T-helper 1 cell treated with Interleukin-12 subunit alpha and Interleukin-12 subunit beta and Interleukin-4 antibody, amounts not matched to agents 30 μg/mL and 1 μg/mL, for 36 hours (primary cell): Measurements from ENCODE around the gene PIM2.
A peak's percentile ranks its signal among the peaks of the same experiment; 100 is the strongest.

ENCODE experiments used
- H3K27ac Mint-ChIP-seq: one replicate; pipeline ENCODE4 v1.8.0; 2021; ENCODE audit warnings: mild to moderate bottlenecking, mixed read lengths
- H3K27me3 Mint-ChIP-seq: one replicate; pipeline ENCODE4 v1.8.0; 2021; ENCODE audit warnings: low read depth, mixed read lengths
- H3K36me3 Mint-ChIP-seq: one replicate; pipeline ENCODE4 v1.8.0; 2021; ENCODE audit warnings: low read depth, mixed read lengths
- H3K4me1 Mint-ChIP-seq: one replicate; pipeline ENCODE4 v1.8.0; 2021; ENCODE audit warnings: low read depth, mixed read lengths
- H3K4me3 Mint-ChIP-seq: one replicate; pipeline ENCODE4 v1.8.0; 2021; ENCODE audit warnings: mild to moderate bottlenecking, moderate library complexity, mixed read lengths
- H3K9me3 Mint-ChIP-seq: one replicate; pipeline ENCODE4 v1.8.0; 2021; ENCODE audit warnings: mixed read lengths

The PIM2 gene

DNA sequence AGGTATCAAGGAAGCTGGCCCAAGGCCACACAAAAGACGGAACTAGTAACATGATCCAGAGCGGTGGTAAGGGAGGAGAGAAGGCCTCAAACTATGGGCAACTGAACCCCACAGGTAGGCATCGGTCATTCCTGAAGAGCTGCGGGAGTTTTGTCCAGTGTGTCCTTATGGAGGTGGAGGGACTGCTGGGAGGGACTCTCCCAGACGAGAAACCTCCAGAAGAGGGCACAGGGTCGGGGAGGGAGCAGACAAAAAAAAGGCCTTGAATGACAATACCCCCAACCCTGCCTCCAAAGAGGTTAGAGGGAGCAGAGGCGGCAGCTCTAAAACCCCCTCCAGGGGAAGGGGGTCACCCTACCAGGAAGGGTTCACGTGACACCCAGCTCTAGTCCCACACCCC lies 14.6 kb downstream of the PIM2 start:
- Mint-ChIP-seq H3K27me3 (no peaks in the 10 kb centered on the region), H3K4me1 (no peaks in the 10 kb centered on the region), H3K9me3 (no peaks in the 10 kb centered on the region), H3K4me3 (no peak overlapping the region), H3K27ac (no peak overlapping the region), H3K36me3 (peaks cover 19% of the 10 kb centered on the region)

DNA sequence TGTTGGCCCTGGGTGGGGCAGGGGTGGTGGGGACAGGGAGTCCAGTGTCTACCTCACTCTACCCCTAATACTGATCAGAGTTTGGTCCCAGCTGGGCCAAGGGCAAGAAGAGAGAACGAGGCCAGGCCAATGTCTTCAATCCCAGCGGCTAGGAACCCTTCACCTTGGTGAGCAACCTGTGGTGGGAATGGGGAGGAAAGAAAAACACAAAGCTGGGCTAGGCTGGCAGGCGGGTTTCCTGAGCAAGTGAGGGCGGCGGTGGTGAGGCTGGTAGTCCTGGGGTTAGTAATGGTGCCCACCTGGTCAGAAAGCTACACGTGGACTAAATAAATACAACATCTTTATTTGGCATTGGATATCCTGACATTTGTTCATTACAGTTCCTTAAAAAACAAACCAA lies 15.5 kb downstream of the PIM2 start:
- peaks cover 19% of the 10 kb centered on the region for H3K36me3 Mint-ChIP-seq
- no peak overlapping the region for H3K4me3 Mint-ChIP-seq
- H3K4me1 Mint-ChIP-seq: peaks cover 1% of the 10 kb centered on the region
- H3K27me3 Mint-ChIP-seq: no peaks in the 10 kb centered on the region
- H3K27ac Mint-ChIP-seq: no peak overlapping the region
- no peaks in the 10 kb centered on the region for H3K9me3 Mint-ChIP-seq

- H3K27ac Mint-ChIP-seq: no peak overlapping the region
- H3K9me3 Mint-ChIP-seq: no peaks in the 10 kb centered on the region
- no peaks in the 10 kb centered on the region for H3K27me3 Mint-ChIP-seq
- peaks cover 19% of the 10 kb centered on the region for H3K36me3 Mint-ChIP-seq
- peaks cover 2% of the 10 kb centered on the region for H3K4me1 Mint-ChIP-seq
- H3K4me3 Mint-ChIP-seq: no peak overlapping the region
Observed at GRCh38 chrX:48902776-48903175, 16.0 kb downstream of the PIM2 start.

DNA sequence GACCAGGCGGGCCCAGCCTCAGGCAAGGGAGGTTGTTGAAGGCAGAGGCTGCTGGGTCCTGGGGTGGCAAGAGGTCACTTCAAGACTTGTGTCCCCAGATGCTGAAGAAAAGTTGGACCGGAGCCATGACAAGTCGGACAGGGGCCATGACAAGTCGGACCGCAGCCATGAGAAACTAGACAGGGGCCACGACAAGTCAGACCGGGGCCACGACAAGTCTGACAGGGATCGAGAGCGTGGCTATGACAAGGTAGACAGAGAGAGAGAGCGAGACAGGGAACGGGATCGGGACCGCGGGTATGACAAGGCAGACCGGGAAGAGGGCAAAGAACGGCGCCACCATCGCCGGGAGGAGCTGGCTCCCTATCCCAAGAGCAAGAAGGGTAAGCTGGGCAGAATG lies 16.7 kb downstream of the PIM2 start:
- no peak overlapping the region for H3K27ac Mint-ChIP-seq
- H3K9me3 Mint-ChIP-seq: no peaks in the 10 kb centered on the region
- H3K36me3 Mint-ChIP-seq: peaks cover 19% of the 10 kb centered on the region
- H3K4me3 Mint-ChIP-seq: no peak overlapping the region
- peaks cover 3% of the 10 kb centered on the region for H3K4me1 Mint-ChIP-seq
- H3K27me3 Mint-ChIP-seq: no peaks in the 10 kb centered on the region

DNA sequence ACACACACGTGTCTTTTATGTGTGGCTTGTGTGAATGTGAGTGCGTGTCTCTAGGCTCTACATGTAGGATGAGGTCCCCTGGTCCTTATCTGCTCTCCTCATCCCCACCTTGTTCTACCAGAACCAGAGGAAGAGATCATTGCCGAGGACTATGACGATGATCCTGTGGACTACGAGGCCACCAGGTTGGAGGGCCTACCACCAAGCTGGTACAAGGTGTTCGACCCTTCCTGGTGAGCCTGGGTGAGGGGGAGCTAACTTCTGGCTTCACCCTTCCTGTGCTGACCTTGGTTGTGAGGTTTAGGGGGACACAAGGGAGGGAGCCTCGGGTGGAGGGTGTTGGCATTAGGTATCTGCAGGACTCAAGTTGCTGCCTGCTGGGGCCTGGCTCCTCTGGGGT lies 17.8 kb downstream of the PIM2 start:
- Mint-ChIP-seq H3K4me3 (no peak overlapping the region), H3K4me1 (peaks cover 11% of the 10 kb centered on the region), H3K9me3 (no peaks in the 10 kb centered on the region), H3K36me3 (peaks cover 19% of the 10 kb centered on the region), H3K27ac (no peak overlapping the region), H3K27me3 (no peaks in the 10 kb centered on the region)

DNA sequence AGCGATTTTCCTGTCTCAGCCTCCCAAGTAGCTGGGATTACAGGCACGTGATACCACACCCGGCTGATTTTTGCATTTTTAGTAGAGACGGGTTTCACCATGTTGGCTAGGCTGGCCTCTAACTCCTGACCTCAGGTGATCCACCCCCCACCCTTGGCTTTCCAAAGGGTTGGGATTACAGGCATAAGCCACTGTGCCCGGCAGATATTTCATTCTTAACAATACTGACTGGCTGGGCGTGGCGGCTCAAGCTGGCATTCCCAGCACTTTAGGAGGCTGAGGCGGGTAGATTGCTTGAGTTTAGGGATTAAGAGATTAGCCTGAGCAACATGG lies 19.8 kb downstream of the PIM2 start:
- H3K4me3 Mint-ChIP-seq: no peak overlapping the region
- H3K27me3 Mint-ChIP-seq: no peaks in the 10 kb centered on the region
- peaks cover 21% of the 10 kb centered on the region for H3K36me3 Mint-ChIP-seq
- H3K4me1 Mint-ChIP-seq: peaks cover 17% of the 10 kb centered on the region
- H3K9me3 Mint-ChIP-seq: no peaks in the 10 kb centered on the region
- H3K27ac Mint-ChIP-seq: no peak overlapping the region

DNA sequence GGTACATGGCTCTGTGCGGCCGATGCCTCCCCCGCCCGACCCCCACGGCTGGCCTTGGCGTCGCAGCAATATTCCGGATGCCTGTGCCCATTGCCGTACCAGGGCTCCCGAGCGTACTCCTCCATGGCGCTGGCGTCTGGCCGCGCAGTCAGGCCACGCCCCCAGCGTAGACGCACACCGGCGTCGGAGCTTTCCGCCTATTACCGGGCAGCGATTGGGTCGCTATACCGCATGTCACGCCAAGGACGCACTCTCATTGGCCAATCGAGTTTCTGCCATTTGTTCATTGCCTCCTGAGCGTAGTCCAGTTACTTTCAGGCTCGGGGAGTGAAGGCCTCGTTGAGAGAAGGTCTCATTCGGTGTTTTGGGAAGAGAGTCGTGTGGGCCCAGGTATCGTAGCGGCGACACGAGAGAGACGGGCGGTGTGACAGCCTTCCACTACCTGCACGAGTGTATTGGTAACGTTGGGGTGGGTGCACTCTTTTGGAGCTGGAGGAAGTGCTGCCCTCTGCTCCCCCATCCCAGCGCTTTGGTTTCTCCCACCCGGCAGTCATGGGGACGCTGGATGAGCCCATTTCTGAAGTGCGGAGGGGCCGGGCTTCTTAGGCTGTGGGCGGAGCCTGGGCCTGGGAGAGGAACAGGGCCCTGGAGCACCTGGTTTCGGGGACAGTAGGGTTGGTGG lies 21.1 kb downstream of the PIM2 start, which contains the start of the genes PQBP1 and TIMM17B:
Gene PQBP1, plus strand, starts transcription at position 306 of the 682 bp plus-strand sequence. CDS start 580 bp downstream, outside the sequence.
Gene TIMM17B, minus strand, starts transcription at position 144 of the 682 bp plus-strand sequence. Its CDS starts 19 bp downstream, at position 125.
- Mint-ChIP-seq H3K27ac (peak within 1 kb of the TSS; percentile 99), H3K4me3 (peak within 1 kb of the TSS; percentile 95), H3K9me3 (no peaks in the 10 kb centered on the region), H3K27me3 (no peaks in the 10 kb centered on the region), H3K36me3 (peaks cover 15% of the 10 kb centered on the region), H3K4me1 (peaks cover 17% of the 10 kb centered on the region)

DNA sequence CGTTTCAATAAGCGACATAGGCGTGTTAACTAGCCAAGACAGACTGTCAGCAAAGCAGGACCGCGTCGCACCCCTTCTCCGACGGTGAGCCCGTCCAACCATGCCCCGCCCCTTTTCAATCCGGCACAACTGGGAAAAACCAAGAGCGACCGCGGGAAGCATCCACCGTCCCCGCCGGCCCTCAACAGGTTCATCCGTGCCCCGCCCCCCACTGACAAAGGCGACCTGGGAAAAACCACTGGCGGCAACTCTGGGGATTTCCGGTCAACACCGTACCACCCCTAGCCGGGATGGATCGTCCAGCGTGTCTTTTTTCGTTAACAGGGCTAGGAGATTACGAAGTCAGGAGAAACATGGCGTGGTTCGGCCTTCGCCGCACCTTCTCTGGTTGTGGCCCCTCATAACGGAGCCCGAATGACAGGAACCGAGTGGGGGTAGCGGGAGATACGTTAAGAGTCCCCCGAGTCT lies 21.6 kb downstream of the PIM2 start:
- Mint-ChIP-seq H3K9me3 (no peaks in the 10 kb centered on the region), H3K27me3 (no peaks in the 10 kb centered on the region), H3K36me3 (peaks cover 13% of the 10 kb centered on the region), H3K4me3 (peak overlapping the region; percentile 95), H3K27ac (peak overlapping the region; percentile 99), H3K4me1 (peaks cover 17% of the 10 kb centered on the region)

- H3K27ac Mint-ChIP-seq: peak overlapping the region; percentile 99
- no peaks in the 10 kb centered on the region for H3K27me3 Mint-ChIP-seq
- peak overlapping the region; percentile 95 for H3K4me3 Mint-ChIP-seq
- no peaks in the 10 kb centered on the region for H3K9me3 Mint-ChIP-seq
- peaks cover 21% of the 10 kb centered on the region for H3K4me1 Mint-ChIP-seq
- H3K36me3 Mint-ChIP-seq: peaks cover 9% of the 10 kb centered on the region
Observed at GRCh38 chrX:48896611-48897011, 22.2 kb downstream of the PIM2 start.

GRCh38 chrX:48894891-48895290 lies 23.9 kb downstream of the PIM2 start:
- Mint-ChIP-seq H3K9me3 (no peaks in the 10 kb centered on the region), H3K36me3 (peaks cover 6% of the 10 kb centered on the region), H3K27ac (no peak overlapping the region), H3K27me3 (no peaks in the 10 kb centered on the region), H3K4me3 (no peak overlapping the region), H3K4me1 (peaks cover 29% of the 10 kb centered on the region)

DNA sequence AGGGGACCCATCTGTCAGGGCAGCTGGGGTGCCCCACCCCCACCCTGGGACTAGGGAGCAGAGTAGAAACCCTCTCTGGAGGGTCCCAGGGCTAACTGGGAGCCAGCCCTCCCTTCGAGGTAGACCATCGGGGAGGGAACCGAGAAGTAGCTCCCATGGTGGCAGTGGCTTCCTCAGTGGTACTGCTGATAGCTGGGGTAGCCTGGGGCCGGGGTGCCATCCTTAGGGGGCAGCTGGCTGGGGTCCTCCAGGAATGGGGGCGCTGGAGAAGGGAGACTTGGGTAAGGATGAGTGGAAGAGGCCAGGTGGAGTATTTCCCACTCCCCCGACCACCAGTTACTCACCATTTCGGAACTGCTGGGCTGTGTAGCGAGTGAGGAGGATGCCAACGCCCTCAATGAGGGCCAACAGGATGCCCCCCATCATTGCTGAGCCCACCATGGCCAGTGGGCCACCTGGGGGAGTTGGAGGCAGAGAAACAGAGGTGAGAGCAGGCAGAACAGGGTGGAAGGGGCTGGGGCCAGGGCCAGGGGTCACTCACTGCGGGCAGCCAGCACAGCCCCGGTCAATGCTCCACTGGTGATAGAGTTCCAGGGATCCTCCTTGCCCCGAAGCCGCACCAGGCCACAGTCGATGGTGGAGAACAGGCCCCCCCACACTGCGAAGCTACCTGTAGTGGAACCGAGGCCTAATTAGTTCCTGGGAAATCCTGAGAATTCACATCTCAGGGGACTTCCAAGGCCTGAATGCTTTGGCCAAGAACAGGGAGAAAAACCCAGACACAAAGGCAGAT lies 25.1 kb downstream of the PIM2 start:
- Mint-ChIP-seq H3K27ac (no peak overlapping the region), H3K36me3 (peaks cover 6% of the 10 kb centered on the region), H3K9me3 (no peaks in the 10 kb centered on the region)

GRCh38 chrX:48892896-48893295 lies 25.9 kb downstream of the PIM2 start:
- Mint-ChIP-seq H3K4me3 (no peak overlapping the region), H3K4me1 (peaks cover 28% of the 10 kb centered on the region), H3K27ac (no peak overlapping the region), H3K36me3 (peaks cover 6% of the 10 kb centered on the region), H3K27me3 (no peaks in the 10 kb centered on the region), H3K9me3 (no peaks in the 10 kb centered on the region)

More for the DNA sequence above, 25.1 kb downstream of the PIM2 start:
- H3K4me3 Mint-ChIP-seq: no peak overlapping the region
- no peaks in the 10 kb centered on the region for H3K27me3 Mint-ChIP-seq
- H3K4me1 Mint-ChIP-seq: peaks cover 29% of the 10 kb centered on the region

- Mint-ChIP-seq H3K27ac (peak overlapping the region; percentile 26), H3K36me3 (peaks cover 6% of the 10 kb centered on the region), H3K9me3 (no peaks in the 10 kb centered on the region), H3K4me3 (peak overlapping the region; percentile 68), H3K27me3 (no peaks in the 10 kb centered on the region), H3K4me1 (peaks cover 22% of the 10 kb centered on the region)
Observed at GRCh38 chrX:48891402-48892288, 27.2 kb downstream of the PIM2 start.

DNA sequence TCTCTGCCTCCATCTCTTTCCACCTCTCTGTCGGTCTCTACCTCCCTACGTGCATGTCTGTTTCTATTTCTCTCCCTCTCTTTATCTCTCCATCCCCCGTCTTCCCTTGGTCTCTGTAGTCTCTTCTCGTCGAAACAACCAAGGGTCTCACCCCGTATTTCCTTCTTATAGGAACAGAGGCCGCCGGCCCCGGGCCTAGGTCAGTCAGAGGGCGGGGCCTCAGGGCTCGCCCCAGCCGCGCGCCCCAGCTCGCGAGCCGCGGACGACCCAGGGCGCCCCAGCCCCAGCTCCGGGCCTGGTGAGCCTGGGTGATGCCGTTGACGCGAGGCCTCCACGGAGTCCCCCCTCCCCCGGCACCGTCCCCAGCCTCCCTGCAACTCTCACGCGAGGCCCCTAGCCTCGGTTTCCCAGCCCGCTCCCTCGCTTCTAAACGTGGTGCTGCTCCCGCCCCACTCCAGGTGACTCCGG lies 27.9 kb downstream of the PIM2 start:
- peak overlapping the region; percentile 89 for H3K4me3 Mint-ChIP-seq
- H3K9me3 Mint-ChIP-seq: no peaks in the 10 kb centered on the region
- no peaks in the 10 kb centered on the region for H3K27me3 Mint-ChIP-seq
- H3K27ac Mint-ChIP-seq: peak overlapping the region; percentile 83
- peaks cover 18% of the 10 kb centered on the region for H3K4me1 Mint-ChIP-seq
- peaks cover 6% of the 10 kb centered on the region for H3K36me3 Mint-ChIP-seq
